ENCODE data around the gene IVD. TPM values are rescaled to one million over a fixed set of nuclear protein-coding genes. Genes with fewer than 3 reads are reported as not detected.
"Not testable (repeated sequence)": the region's sequence is repeated elsewhere in the genome, so short reads cannot be mapped to it uniquely, and the experiment has no call there.

IVD gene
- polyA plus RNA-seq, 4 donors: 56.6 to 99.2 (median 67.1) TPM

DNA sequence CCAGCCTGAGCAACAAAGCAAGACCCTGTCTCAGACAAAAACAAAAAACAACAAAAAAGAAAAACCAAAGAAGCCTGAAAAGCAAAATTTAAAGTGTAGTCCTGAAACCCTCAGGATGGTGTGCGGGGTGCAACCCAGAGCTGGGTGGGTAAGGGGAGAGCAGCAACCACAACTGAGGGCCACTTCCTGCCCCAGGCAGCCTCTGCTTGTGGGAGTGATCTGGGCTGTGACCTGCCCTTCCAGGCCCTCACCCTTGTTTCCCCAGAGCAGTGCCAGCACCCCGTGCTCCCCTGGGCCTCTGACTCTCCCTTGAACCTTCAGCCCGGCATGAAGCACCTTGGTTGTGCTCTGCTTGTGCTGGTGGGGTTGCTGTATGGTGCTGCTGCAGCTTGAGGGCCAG lies 48.3 kb downstream of the IVD start:
- DNase-seq (ENCODE audit: low read depth in 4 of 4, low spot score in 3 of 4): not testable (repeated sequence)

- DNase-seq (ENCODE audit: low read depth in 4 of 4, low spot score in 3 of 4): no peak
These were observed 49.4 kb downstream of the IVD start for GRCh38 chr15:40454904-40455391.

GRCh38 chr15:40456299-40456712 lies 50.7 kb downstream of the IVD start:
- DNase-seq (ENCODE audit: low read depth in 4 of 4, low spot score in 3 of 4): no peak

- no peak for DNase-seq (ENCODE audit: low read depth in 4 of 4, low spot score in 3 of 4)
These were observed 51.1 kb downstream of the IVD start for GRCh38 chr15:40456738-40457137.

- no peak for DNase-seq (ENCODE audit: low read depth in 4 of 4, low spot score in 3 of 4)
These were observed 53.1 kb downstream of the IVD start for GRCh38 chr15:40458495-40459371.

GRCh38 chr15:40459391-40460015 lies 53.9 kb downstream of the IVD start:
- no peak for DNase-seq (ENCODE audit: low read depth in 4 of 4, low spot score in 3 of 4)

DNA sequence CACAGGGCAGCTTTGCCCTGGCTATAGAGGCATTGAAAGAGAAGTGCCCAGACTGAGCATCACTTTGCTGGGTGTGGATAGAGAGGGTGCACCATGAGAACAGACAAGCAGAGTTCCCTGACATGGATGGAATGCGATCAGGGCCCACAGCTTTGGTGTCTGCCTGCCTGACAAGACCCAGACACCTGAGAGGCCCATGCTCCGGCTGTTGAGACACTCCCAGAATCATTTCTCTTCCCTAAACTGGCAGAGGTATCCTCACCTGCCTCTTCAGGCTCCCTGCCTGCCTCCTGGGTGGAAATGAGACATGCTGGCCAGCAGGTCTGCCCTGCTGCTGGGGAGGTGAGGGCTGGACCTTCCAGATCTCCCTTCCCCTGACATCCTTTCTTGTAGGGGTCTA lies 54.8 kb downstream of the IVD start:
- no peak for DNase-seq (ENCODE audit: low read depth in 4 of 4, low spot score in 3 of 4)

DNA sequence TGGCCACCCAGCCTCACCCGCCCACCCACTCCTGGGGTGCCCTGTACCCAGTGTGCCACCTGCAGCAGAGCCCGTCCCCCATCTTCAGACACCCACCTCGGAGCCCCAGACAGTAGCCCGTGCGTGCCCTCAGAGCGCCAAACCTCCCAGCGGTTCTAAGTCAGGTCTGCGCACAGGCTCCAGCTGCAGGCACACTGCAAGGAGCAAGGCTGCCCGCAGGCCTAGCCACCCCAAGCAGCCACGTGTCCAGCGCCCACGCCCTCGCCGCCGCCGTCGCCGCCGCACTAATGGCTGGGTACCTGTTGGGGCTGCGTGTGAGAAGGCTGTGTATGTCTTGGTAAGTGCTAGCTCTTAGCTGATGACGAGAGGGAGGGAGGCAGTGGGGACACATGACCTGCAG lies 56.4 kb downstream of the IVD start:
- DNase-seq (ENCODE audit: low read depth in 4 of 4, low spot score in 3 of 4): no peak

DNA sequence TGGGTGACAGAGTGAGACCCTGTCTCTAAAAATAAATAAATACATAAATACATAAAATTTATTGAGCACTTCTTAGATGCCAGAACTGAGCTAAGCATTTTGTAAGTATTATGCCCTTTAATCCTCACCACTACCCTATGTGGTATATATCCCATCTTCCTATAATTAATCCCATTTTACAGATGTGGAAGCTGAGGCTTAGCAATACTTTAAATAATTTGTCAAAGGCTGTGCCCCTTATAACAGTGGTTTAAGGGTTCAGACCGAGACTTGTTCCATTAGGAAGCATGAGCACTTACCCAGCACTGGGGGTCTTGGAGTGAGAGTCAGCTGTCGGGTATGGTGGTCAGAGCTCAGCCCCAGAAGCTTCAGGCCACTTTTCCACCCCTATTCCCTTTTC lies 57.7 kb downstream of the IVD start:
- no peak for DNase-seq (ENCODE audit: low read depth in 4 of 4, low spot score in 3 of 4)

- DNase-seq (ENCODE audit: low read depth in 4 of 4, low spot score in 3 of 4): no peak
These were observed 58.4 kb downstream of the IVD start for GRCh38 chr15:40463886-40464545.

DNA sequence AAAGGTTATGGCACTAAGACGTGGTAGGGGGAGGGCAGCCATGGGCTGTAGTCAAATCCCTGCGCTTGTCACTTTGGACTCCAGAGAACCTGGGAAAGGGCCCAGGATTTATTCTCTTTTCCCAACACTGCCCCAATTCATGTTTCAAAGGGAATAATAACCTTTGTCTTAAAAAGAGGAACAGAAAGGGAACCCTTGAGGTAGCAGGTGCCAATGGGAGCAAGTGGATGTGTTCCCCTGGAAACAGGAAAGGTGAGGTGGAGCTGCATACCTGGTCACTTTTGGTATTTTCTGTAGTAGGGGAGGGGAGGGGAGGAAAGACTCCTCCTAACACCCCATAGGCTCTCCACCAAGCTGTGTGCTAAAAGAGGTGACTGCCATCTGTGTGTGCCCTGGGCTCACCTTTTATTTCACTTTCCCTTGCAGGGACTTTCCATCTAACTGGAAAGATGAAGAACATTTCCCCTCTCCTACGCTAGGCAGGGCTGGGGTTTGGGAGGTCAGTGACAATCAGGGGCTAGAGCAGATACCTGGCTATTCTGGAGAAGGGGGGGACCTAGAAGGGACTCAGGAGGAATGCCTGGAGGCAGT lies 59.1 kb downstream of the IVD start:
- no peak for DNase-seq (ENCODE audit: low read depth in 4 of 4, low spot score in 3 of 4)

- DNase-seq (ENCODE audit: low read depth in 4 of 4, low spot score in 3 of 4): no peak
These were observed 60.3 kb downstream of the IVD start for GRCh38 chr15:40465939-40466338.

- no peak for DNase-seq (ENCODE audit: low read depth in 4 of 4, low spot score in 3 of 4)
These were observed 61.0 kb downstream of the IVD start for GRCh38 chr15:40466426-40467260.

- DNase-seq (ENCODE audit: low read depth in 4 of 4, low spot score in 3 of 4): no peak
These were observed 61.6 kb downstream of the IVD start for GRCh38 chr15:40467261-40467615.

GRCh38 chr15:40468898-40469331 lies 63.3 kb downstream of the IVD start:
- DNase-seq (ENCODE audit: low read depth in 4 of 4, low spot score in 3 of 4): no peak

DNA sequence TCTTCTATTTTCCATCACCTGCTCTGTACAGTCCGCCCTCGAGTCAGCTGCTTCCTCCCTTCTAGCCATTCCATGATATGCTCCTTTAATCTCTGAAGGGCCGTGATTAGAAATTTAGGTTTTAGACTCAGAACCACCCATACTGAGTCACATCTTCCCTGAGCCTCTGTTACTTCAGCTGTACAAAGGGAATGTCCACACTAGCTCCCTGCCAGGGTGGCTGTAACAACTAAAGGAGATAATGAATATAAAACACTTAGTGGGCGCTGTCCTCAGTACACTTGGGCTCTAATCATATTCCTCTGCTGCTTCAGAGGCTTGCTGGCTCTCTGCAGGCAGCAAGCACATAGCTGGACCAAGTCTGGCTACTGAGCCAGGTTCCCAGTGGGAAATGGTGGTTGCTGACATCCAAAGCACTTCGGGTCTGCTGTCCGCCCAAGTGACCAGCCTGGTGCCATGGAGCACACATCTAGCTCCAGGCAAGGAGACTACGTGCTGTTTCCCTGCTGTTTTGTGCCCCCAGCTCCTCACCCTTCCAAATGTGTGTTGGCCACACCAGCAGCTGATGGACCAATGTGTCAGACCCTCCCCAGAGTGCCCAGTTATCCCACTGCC lies 64.3 kb downstream of the IVD start:
- no peak for DNase-seq (ENCODE audit: low read depth in 4 of 4, low spot score in 3 of 4)

DNA sequence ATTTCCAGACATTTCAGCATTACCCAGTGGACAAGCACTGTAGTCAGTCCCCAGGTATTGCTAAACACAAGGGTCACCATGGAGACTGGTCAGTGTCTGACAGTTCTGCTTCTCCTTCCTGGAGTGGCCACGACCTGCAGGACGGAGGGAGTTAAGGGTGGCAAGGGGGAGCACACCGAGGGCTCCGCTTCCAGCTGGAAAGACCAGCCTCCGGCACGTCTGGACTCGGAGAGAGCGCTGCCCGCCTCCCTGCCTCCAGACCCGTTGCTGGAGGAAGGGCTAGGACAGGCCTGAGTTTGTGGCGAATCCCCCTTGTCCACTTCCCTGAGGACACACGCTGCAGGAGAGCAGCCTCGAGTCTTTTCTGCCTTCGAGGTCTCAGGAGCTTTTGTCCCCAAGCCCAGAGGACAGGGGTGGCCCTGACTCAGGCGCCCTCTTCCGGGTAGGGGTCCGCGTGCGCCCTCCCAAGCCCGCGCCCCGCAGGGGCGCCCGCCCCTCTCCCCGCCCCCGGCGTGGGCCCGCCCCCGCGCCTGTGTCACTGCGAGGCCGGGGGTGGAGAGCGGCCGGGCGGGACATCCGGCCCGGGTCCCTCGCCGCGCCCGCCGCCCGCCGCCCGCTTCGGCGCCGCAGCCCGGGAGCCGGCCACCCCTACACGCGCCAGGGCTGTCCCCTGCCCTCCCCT lies 65.0 kb downstream of the IVD start, which contains the start of gene CHST14:
Gene CHST14, plus strand, starts transcription at position 562 of the 682 bp plus-strand sequence. CDS start 230 bp downstream, outside the sequence.
- DNase-seq (ENCODE audit: low read depth in 4 of 4, low spot score in 3 of 4): peak; percentile 50 to 69 (median 66)

Data from left renal pelvis (tissue), 4 donors.